IMR-90 (cell line): Measurements from ENCODE around the gene MS4A15. TPM values are rescaled to one million over a fixed set of nuclear protein-coding genes. Genes with fewer than 3 reads are reported as not detected.

Experiments used
- ATAC-seq: fragments of 200-7000 bp; cut with Tn5 transposase; 2 replicates; pipeline ENCODE4 v1.9.1; 2020; ENCODE audit warnings: low read depth, mild to moderate bottlenecking, moderate library complexity
- BruUV-seq: library from RNA; stranded (reverse); fragments of 400-500 nt; replicated peaks from 2 replicates; lab custom pipeline; 2021; lab: Mats Ljungman, UMichigan
- CTCF ChIA-PET: fragments of 300-600 bp; formaldehyde crosslinking; extraction: SDS; loops from one replicate; lab custom pipeline; 2021; ENCODE audit warnings: antibody characterized with exemption; lab: Yijun Ruan, JAX
- POLR2A ChIA-PET: fragments of 300-600 bp; sonication (Branson Sonifier 250); formaldehyde crosslinking; loops from one replicate; lab custom pipeline; 2022; ENCODE audit warnings: antibody characterized with exemption; ENCODE audit not compliant: unreplicated experiment; lab: Charles Lee
- DNase-seq: peaks from one replicate; pipeline ENCODE4 v3.0.0; 2013
- H2AFZ ChIP-seq: replicated peaks from 2 replicates; pipeline ENCODE3; 2013; ENCODE audit warnings: low read length, mild to moderate bottlenecking; ENCODE audit not compliant: poor library complexity
- H2AK5ac ChIP-seq: 2 replicates; pipeline ENCODE4 v1.6.1; 2013; ENCODE audit warnings: low read depth, low read length, inconsistent platforms
- H2AK9ac ChIP-seq: replicated peaks from 2 replicates; pipeline ENCODE3; 2013; ENCODE audit warnings: mild to moderate bottlenecking, low read depth, low read length, moderate library complexity; ENCODE audit not compliant: poor library complexity
- H2BK120ac ChIP-seq: 2 replicates; pipeline ENCODE4 v1.6.1; 2013; ENCODE audit warnings: low read depth, low read length, inconsistent platforms
- H2BK15ac ChIP-seq: 3 replicates; pipeline ENCODE4 v1.6.1; 2013; ENCODE audit warnings: low read depth, low read length, inconsistent platforms
- H2BK20ac ChIP-seq: 2 replicates; pipeline ENCODE4 v1.6.1; 2013; ENCODE audit warnings: low read depth, mild to moderate bottlenecking, inconsistent platforms, low read length, moderate library complexity
- H2BK5ac ChIP-seq: 2 replicates; pipeline ENCODE4 v1.6.1; 2013; ENCODE audit warnings: mild to moderate bottlenecking, low read depth, low read length, inconsistent platforms; ENCODE audit not compliant: poor library complexity, severe bottlenecking
- H3K14ac ChIP-seq: replicated peaks from 2 replicates; pipeline ENCODE4 v1.6.1; 2013; ENCODE audit warnings: low read depth, low read length, inconsistent platforms
- H3K18ac ChIP-seq: 2 replicates; pipeline ENCODE4 v1.6.1; 2013; ENCODE audit warnings: low read depth, low read length, control low read depth
- H3K23ac ChIP-seq: 2 replicates; pipeline ENCODE4 v1.6.1; 2013; ENCODE audit warnings: low read depth, low read length, inconsistent platforms
- H3K27ac ChIP-seq: 2 replicates; pipeline ENCODE4 v1.5.1; 2013; ENCODE audit warnings: mild to moderate bottlenecking, control low read depth, low read length; ENCODE audit not compliant: insufficient read depth
- H3K27me3 ChIP-seq: 2 replicates; pipeline ENCODE4 v1.6.1; 2013; ENCODE audit warnings: low read length; ENCODE audit not compliant: control insufficient read depth, insufficient read depth
- H3K36me3 ChIP-seq: 2 replicates; pipeline ENCODE4 v1.6.1; 2013; ENCODE audit warnings: low read length, mixed read lengths; ENCODE audit not compliant: control insufficient read depth, insufficient read depth
- H3K4ac ChIP-seq: 2 replicates; pipeline ENCODE4 v1.6.1; 2013; ENCODE audit warnings: low read depth, low read length, inconsistent platforms
- H3K4me1 ChIP-seq: 2 replicates; pipeline ENCODE4 v1.6.1; 2013; ENCODE audit warnings: low read length, mixed read lengths; ENCODE audit not compliant: control insufficient read depth, insufficient read depth
- H3K4me2 ChIP-seq: 2 replicates; pipeline ENCODE4 v1.6.1; 2013; ENCODE audit warnings: low read depth, mild to moderate bottlenecking, control low read depth, low read length, moderate library complexity
- H3K4me3 ChIP-seq: 2 replicates; pipeline ENCODE4 v1.5.1; 2013; ENCODE audit warnings: low read depth, mild to moderate bottlenecking, control low read depth, low read length, moderate library complexity; ENCODE audit not compliant: insufficient read depth
- H3K56ac ChIP-seq: 2 replicates; pipeline ENCODE4 v1.6.1; 2013; ENCODE audit warnings: low read length, inconsistent platforms; ENCODE audit not compliant: insufficient read depth; ENCODE audit errors: extremely low read depth
- H3K79me1 ChIP-seq, 2 experiments: 2 replicates each; pipeline ENCODE4 v1.6.1; 2013; ENCODE audit warnings: low read length in 2 of 2, inconsistent platforms in 1 of 2, low read depth in 1 of 2
- H3K9ac ChIP-seq: 2 replicates; pipeline ENCODE4 v1.6.1; 2013; ENCODE audit warnings: low read depth, low read length, control low read depth
- H3K9me1 ChIP-seq: 2 replicates; pipeline ENCODE4 v1.6.1; 2013; ENCODE audit warnings: low read length, inconsistent platforms; ENCODE audit not compliant: insufficient read depth
- H3K9me3 ChIP-seq: 2 replicates; pipeline ENCODE4 v1.6.1; 2013; ENCODE audit warnings: low read length; ENCODE audit not compliant: control insufficient read depth, insufficient read depth
- H4K20me1 ChIP-seq: 2 replicates; pipeline ENCODE4 v1.6.1; 2013; ENCODE audit warnings: low read length, inconsistent platforms; ENCODE audit not compliant: insufficient read depth
- H4K5ac ChIP-seq: 2 replicates; pipeline ENCODE4 v1.6.1; 2013; ENCODE audit warnings: mild to moderate bottlenecking, low read depth, low read length, control low read depth
- H4K8ac ChIP-seq, 2 experiments: 2 replicates each; pipeline ENCODE4 v1.6.1; 2013; ENCODE audit warnings: low read depth in 2 of 2, low read length in 2 of 2, control low read depth in 1 of 2, inconsistent platforms in 1 of 2
- H4K91ac ChIP-seq: 2 replicates; pipeline ENCODE4 v1.6.1; 2013; ENCODE audit warnings: low read depth, low read length, inconsistent platforms; ENCODE audit not compliant: insufficient read depth
- BHLHE40 ChIP-seq: fragments of 150-350 bp; IDR thresholded peaks from 2 replicates; pipeline ENCODE4 v1.6.1; 2016; ENCODE audit warnings: mild to moderate bottlenecking, low read depth, low read length
- CEBPB ChIP-seq: IDR thresholded peaks from 2 replicates; pipeline ENCODE4 v1.6.1; 2012; ENCODE audit warnings: low read depth, low read length, improper control_type of control experiment
- CHD1 ChIP-seq: IDR thresholded peaks from 2 replicates; pipeline ENCODE4 v1.6.1; 2012; ENCODE audit warnings: low read depth, low read length, improper control_type of control experiment
- CTCF ChIP-seq: conservative IDR thresholded peaks from 2 replicates; pipeline ENCODE4 v1.5.1; 2012; ENCODE audit warnings: mild to moderate bottlenecking, low read depth, low read length, improper control_type of control experiment
- ELK1 ChIP-seq: fragments of 150-350 bp; IDR thresholded peaks from 2 replicates; pipeline ENCODE4 v1.6.1; 2016; ENCODE audit warnings: low read depth, mild to moderate bottlenecking, low read length, moderate library complexity, borderline replicate concordance
- FOS ChIP-seq: fragments of 150-350 bp; IDR thresholded peaks from 2 replicates; pipeline ENCODE4 v1.6.1; 2016; ENCODE audit warnings: low read depth, low read length
- MAFK ChIP-seq: IDR thresholded peaks from 2 replicates; pipeline ENCODE4 v1.6.1; 2012; ENCODE audit warnings: low read depth, low read length, improper control_type of control experiment
- MAZ ChIP-seq: IDR thresholded peaks from 2 replicates; pipeline ENCODE4 v1.6.1; 2012; ENCODE audit warnings: low read depth, mild to moderate bottlenecking, low read length, improper control_type of control experiment, moderate library complexity, borderline replicate concordance
- MXI1 ChIP-seq: IDR thresholded peaks from 2 replicates; pipeline ENCODE4 v1.6.1; 2012; ENCODE audit warnings: low read depth, mild to moderate bottlenecking, low read length, moderate library complexity, borderline replicate concordance
- NFE2L2 ChIP-seq: fragments of 150-350 bp; IDR thresholded peaks from 2 replicates; pipeline ENCODE4 v1.6.1; 2016; ENCODE audit warnings: low read depth, mild to moderate bottlenecking, low read length
- POLR2A ChIP-seq: IDR thresholded peaks from 2 replicates; pipeline ENCODE4 v1.6.1; 2012; ENCODE audit warnings: mild to moderate bottlenecking, low read depth, low read length
- RAD21 ChIP-seq: IDR thresholded peaks from 2 replicates; pipeline ENCODE4 v1.6.1; 2012; ENCODE audit warnings: low read length, improper control_type of control experiment
- RCOR1 ChIP-seq: IDR thresholded peaks from 2 replicates; pipeline ENCODE4 v1.6.1; 2012; ENCODE audit warnings: mild to moderate bottlenecking, low read length, improper control_type of control experiment; ENCODE audit not compliant: insufficient replicate concordance
- RFX5 ChIP-seq: IDR thresholded peaks from 2 replicates; pipeline ENCODE4 v1.8.0; 2012; ENCODE audit warnings: low read depth, mild to moderate bottlenecking, low read length, moderate library complexity
- SMC3 ChIP-seq: fragments of 150-350 bp; IDR thresholded peaks from 2 replicates; pipeline ENCODE4 v1.6.1; 2016; ENCODE audit warnings: low read depth, mild to moderate bottlenecking, antibody characterized with exemption, low read length, moderate library complexity
- USF2 ChIP-seq: fragments of 150-350 bp; IDR thresholded peaks from 2 replicates; pipeline ENCODE4 v1.6.1; 2017; ENCODE audit warnings: mild to moderate bottlenecking, antibody characterized with exemption, low read length, low read depth
- WGBS, 2 experiments: methylation state at CpG; one replicate each; pipeline versions ENCODE4 v1.1.5 to v1.1.7; 2013; ENCODE audit warnings: missing lambda C conversion rate in 2 of 2; ENCODE audit not compliant: insufficient read length in 1 of 2; ENCODE audit errors: extremely low coverage in 2 of 2; 5-methylcytosine and 5-hydroxymethylcytosine counted together
- dilution Hi-C: fragments of 300-500 bp; cut with HindIII; formaldehyde crosslinking; loops from one replicate; pipeline ENCODE4 v1.14.3; 2018; ENCODE audit warnings: low sequenced_read_pairs; ENCODE audit not compliant: unreplicated experiment
- in situ Hi-C: fragments of 300-500 bp; cut with MboI; formaldehyde crosslinking; loops from 3 replicates; pipeline ENCODE4 v1.14.3; 2019; ENCODE audit warnings: low sequenced_read_pairs, inconsistent platforms, mixed read lengths
- intact Hi-C: fragments of 100-400 bp; cut with micrococcal nuclease; formaldehyde crosslinking; loops from 2 replicates; pipeline ENCODE4 v1.10.0; 2022
- polyA plus RNA-seq, 3 experiments: library from polyadenylated mRNA; depleted of rRNA; stranded (reverse); fragments of >200 nt; gene quantifications; 2 replicates each; pipeline ENCODE4 v1.2.3, GENCODE V29; 2012; ENCODE audit warnings: low replicate concordance in 1 of 3
- total RNA-seq: library from RNA; depleted of rRNA; stranded (reverse); fragments of >200 nt; gene quantifications from 2 replicates; pipeline ENCODE4 v1.2.3, GENCODE V29; 2012

Gene MS4A15
- total and polyA plus RNA-seq, 2 of the 4 experiments (the other 2 are of a cell fraction) = not detected

GRCh38 chr11:60780065-60780464 is 23.4 kb downstream of the MS4A15 start:
- Histone ChIP-seq H3K79me1 (no peaks in the 10 kb centered on the region), H2BK20ac (no peak overlapping the region)
- in situ Hi-C loops = no loop called here

More at GRCh38 chr11:60780065-60780464, 23.4 kb downstream of the MS4A15 start:
- WGBS, 2 experiments = 20% methylated on average over 1 of the region's 2 CpGs; no CpG with 5 or more reads in 1 of the 2 experiments
- H3K14ac ChIP-seq = no peak overlapping the region
- no peak overlapping the region for H3K9ac ChIP-seq
- H3K9me1 ChIP-seq = peaks cover 5% of the 10 kb centered on the region; the same call in 1 of the 2 replicates
- no peak overlapping the region for H2AK9ac ChIP-seq
- peaks cover 29% of the 10 kb centered on the region for H3K27me3 ChIP-seq
- ChIA-PET CTCF (no interaction called here), POLR2A (no interaction called here)
- no peak overlapping the region for H2AK5ac ChIP-seq
- H3K36me3 ChIP-seq = no peaks in the 10 kb centered on the region
- no TSS peak for BruUV-seq
- H2BK120ac ChIP-seq = no peak overlapping the region
- H3K27ac ChIP-seq = no peak overlapping the region
- H4K91ac ChIP-seq = no peak overlapping the region
- H4K20me1 ChIP-seq = no peaks in the 10 kb centered on the region
- no peak overlapping the region for H2BK5ac ChIP-seq
- intact Hi-C loops = no loop called here
- H3K18ac ChIP-seq = no peak overlapping the region
- dilution Hi-C loops = no loop called here
- ATAC-seq (no peak), DNase-seq (no peak)
- H2BK15ac ChIP-seq = no peak overlapping the region
- H3K23ac ChIP-seq = no peak overlapping the region
- no peaks in the 10 kb centered on the region; the same call in 1 of the 2 replicates for H3K4me1 ChIP-seq
- H3K4ac ChIP-seq = no peak overlapping the region
- TF ChIP-seq MAFK (no peak), FOS (no peak), SMC3 (no peak), RFX5 (no peak), CHD1 (no peak), BHLHE40 (no peak), NFE2L2 (no peak), CTCF (no peak), USF2 (no peak), RAD21 (no peak), MXI1 (no peak), MAZ (no peak), ELK1 (no peak), RCOR1 (no peak), CEBPB (no peak), POLR2A (no peak)
- H2AFZ ChIP-seq = no peak overlapping the region
- H3K4me3 ChIP-seq = no peak overlapping the region
- no peaks in the 10 kb centered on the region for H3K9me3 ChIP-seq
- no peak overlapping the region for H4K5ac ChIP-seq
- no peak overlapping the region for H4K8ac ChIP-seq
- no peak overlapping the region for H3K4me2 ChIP-seq
- no peak overlapping the region for H3K56ac ChIP-seq
